Activated CD4-positive, alpha-beta T cell treated with anti-CD3 and anti-CD28 coated beads for 4 hours (primary cell): Measurements from ENCODE around the gene PCK1.

Source experiments
- DNase-seq, 2 donors: peaks; one replicate each; pipeline ENCODE4 v3.0.0-alpha.2; 2020

PCK1 gene

GRCh38 chr20:57536771-57537724, 23.9 kb upstream of the PCK1 start:
- no peak for DNase-seq

DNA sequence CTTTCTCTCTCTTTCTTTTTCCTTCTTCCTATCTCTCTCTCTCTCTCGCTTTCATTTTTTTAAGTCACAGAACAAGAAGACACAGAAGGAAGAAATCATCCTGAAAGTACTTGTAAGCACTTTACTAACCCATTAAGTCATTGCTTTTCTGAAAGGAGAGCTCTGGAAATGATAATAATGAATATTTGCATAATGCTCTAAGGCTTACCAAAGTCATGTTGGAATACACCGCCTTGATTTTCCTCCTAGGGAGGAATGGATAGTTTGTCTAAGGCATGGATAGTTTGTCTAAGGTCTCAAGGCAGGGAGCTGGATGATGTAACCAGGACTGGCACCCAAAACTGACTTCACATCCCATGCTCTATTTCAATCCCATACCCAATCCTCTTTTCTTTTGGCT, 23.1 kb upstream of the PCK1 start:
- no peak for DNase-seq

GRCh38 chr20:57539889-57540288, 21.0 kb upstream of the PCK1 start:
- no peak for DNase-seq

GRCh38 chr20:57540890-57541580, 19.9 kb upstream of the PCK1 start:
- no peak for DNase-seq

- no peak for DNase-seq
These were observed 17.2 kb upstream of the PCK1 start for GRCh38 chr20:57543754-57544153.

DNA sequence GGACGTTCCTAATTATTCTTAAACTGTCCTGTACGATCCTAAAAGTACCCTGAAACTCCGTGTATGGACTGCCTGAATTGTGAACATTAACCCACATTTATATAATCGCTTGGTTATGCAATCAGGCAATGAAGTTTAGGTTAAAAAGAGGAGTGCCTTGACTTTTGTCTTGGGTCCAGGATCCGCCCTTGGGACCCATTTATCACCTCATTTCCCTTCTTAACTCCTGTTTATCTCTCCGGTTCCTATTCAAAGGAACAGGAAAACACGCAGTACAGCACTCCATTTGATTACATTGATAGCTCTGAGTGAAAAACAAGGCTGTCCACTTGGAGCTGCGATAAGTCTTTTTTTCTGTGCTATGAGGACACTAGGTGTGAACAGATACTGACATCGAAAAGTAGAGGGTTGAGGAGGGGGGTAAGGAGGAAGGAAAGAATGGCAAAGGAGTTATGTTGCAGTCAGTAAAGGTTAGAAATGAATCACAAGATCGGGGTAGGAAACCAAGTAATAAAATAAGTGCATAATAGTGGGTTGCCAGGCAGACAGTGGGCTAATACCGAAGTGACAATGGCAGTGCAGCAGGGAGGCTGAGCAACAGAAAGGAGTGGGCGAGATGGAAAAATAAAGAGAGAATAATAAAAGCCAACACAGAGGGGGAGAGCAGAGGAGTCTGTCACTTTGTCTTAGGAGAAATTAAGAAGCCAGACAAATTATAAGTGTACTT, 15.9 kb upstream of the PCK1 start:
- DNase-seq = no peak

DNA sequence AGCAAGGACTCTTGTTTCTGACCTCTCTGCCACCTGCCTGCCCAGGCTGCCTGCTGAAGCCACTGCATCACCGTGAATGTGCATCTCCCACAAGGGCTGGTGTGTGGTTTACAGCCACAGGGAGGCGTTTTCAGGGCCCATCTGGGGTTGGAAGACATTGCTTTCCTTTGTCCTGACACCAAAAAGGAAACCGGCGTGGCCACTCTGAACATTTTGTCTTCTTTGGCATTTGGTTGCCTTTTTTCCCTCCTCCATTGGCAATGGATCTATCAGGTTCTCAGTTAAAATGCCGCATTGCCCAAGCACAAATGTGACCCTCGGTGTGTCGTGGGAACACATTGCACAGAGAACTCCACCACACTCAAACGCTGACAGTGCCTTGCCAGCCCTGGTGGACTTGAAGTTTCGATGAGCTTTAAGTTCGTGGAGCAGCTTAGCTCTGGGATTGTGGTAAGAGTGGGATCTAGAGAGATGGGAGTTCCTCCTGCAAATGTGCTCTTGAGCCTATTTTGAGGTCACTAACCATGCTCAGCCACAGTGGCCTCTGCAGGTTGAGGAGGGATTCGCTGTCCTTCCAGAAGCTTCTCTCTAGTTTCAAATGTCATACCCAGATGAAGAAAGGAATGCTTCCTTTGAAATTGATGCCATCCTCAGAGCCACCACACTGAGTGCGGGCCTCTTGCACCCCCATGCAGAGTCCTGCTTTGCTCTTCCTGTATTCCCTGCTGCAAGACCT, 14.8 kb upstream of the PCK1 start:
- DNase-seq = no peak

- DNase-seq = no peak
These were observed 13.8 kb upstream of the PCK1 start for GRCh38 chr20:57546956-57547649.

- DNase-seq = no peak
These were observed 12.5 kb upstream of the PCK1 start for GRCh38 chr20:57548177-57549058.

GRCh38 chr20:57552471-57552870, 8.4 kb upstream of the PCK1 start:
- no peak for DNase-seq

DNA sequence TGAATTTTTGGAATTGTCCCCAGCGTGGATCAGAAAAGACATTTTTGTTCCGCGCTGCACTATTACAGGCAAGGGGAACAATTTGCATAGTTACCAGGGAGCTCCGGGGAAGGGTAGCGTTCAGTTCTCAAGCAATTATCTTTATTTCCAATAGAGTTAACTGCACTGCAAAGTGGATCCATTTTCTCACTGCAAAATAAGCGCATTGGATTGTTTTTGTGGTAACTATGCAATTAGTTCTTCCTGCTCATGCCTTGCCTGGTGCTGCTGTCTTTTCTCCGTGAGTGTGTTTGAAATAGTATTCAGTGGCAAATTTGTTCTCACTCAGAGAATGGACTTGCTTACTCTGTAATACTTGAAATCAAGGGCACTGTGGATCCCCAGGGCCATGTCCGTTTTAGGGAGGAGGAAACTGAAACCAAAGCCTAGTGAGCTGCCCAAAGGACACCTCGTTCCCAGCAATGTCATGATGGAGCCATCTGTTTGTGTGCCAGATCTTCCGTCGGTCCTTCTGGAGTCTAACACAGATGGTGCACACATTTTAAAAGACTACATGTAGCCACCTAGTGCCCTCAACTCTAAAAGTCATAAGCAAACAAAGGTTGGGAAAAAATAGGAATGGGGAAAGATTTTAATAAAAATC, 7.4 kb upstream of the PCK1 start:
- DNase-seq = no peak

GRCh38 chr20:57555457-57556184, 5.3 kb upstream of the PCK1 start:
- DNase-seq = no peak

DNA sequence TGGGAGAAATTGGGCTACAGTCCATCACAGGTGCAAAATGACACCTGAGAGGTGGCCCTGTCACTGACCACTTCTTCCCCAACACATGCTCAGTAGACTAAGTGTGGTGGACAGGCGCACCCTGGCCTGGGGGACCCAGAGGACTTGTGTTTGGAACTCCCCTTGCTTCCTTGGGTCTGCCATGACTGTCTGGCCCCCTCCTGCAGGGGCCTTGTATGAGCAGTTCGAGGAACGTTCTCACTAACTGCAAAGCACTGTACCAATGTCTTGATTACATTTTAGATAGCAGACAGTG, 4.0 kb upstream of the PCK1 start:
- no peak for DNase-seq

GRCh38 chr20:57557926-57558613, 2.8 kb upstream of the PCK1 start:
- DNase-seq = no peak

DNA sequence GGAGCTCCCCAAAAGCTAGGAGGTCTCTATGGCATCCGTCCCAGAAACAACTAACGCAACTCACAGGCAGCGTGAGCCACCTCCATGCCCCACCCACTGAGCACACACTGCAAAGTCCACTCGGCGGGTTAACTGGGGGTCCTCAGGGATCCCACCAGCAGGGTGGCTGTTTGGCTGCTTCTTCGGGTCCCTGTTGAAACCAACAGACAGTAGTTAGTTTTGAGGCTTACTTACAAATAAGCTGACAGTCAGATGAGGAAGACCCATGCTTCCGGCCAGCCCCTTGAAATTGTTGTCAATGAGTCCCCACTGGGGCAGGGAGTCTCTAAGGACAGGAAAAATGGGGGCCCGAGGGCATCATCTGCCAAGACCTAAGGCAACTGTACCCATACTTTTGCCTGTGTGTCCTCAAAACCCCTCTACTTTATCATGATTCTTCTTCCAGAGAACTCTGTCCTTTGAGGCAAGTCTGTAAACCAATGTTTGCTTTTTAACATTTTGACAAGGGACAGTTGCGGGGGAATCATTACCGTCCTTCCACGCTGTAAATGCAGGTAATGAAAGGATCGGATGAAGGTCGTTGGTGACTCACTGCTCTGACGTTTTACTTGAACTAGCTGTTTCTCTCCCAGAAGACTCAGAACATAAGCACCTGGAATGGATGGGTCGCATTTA, 2.2 kb upstream of the PCK1 start:
- DNase-seq = no peak

DNA sequence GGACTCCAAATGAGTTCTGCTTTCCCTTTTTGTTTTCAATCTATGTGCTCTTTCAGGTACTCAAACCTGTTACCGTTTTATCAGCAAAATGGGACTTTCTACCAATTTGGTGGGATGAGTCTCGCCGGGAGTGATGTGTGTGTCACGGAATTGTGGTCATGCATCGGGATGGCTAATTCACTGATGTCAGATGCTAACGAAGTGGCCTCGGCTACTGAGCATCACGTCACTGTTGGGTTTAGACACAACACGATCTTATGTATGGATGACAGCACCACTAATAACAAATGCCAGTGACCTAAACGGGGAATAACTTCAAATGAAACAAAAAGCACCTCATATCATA, 1.6 kb upstream of the PCK1 start:
- no peak for DNase-seq

GRCh38 chr20:57559658-57560553, 1.0 kb upstream of the PCK1 start:
- no peak for DNase-seq
